Choroid plexus epithelial cell (primary cell): Measurements from ENCODE around the gene XG.

Source experiments
- DNase-seq: peaks from one replicate; pipeline ENCODE4 v3.0.0-alpha.2; 2010; ENCODE audit warnings: low read depth
- H3K4me3 ChIP-seq: 2 replicates; pipeline ENCODE4 v1.5.1; 2011; ENCODE audit warnings: low read depth, mild to moderate bottlenecking, control low read depth, low read length, moderate library complexity
- TF ChIP-seq, protein P1 (sequence below): conservative IDR thresholded peaks from 2 replicates; pipeline ENCODE4 v1.5.1; 2011; ENCODE audit warnings: low read depth, mild to moderate bottlenecking, control low read depth, inconsistent platforms, low read length, moderate library complexity

Gene XG

GRCh38 chrX:2840961-2841360, 89.1 kb downstream of the XG start:
- no peak for DNase-seq
- H3K4me3 ChIP-seq: no peak overlapping the region
- TF ChIP-seq, protein P1, sequence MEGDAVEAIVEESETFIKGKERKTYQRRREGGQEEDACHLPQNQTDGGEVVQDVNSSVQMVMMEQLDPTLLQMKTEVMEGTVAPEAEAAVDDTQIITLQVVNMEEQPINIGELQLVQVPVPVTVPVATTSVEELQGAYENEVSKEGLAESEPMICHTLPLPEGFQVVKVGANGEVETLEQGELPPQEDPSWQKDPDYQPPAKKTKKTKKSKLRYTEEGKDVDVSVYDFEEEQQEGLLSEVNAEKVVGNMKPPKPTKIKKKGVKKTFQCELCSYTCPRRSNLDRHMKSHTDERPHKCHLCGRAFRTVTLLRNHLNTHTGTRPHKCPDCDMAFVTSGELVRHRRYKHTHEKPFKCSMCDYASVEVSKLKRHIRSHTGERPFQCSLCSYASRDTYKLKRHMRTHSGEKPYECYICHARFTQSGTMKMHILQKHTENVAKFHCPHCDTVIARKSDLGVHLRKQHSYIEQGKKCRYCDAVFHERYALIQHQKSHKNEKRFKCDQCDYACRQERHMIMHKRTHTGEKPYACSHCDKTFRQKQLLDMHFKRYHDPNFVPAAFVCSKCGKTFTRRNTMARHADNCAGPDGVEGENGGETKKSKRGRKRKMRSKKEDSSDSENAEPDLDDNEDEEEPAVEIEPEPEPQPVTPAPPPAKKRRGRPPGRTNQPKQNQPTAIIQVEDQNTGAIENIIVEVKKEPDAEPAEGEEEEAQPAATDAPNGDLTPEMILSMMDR: no peak

DNA sequence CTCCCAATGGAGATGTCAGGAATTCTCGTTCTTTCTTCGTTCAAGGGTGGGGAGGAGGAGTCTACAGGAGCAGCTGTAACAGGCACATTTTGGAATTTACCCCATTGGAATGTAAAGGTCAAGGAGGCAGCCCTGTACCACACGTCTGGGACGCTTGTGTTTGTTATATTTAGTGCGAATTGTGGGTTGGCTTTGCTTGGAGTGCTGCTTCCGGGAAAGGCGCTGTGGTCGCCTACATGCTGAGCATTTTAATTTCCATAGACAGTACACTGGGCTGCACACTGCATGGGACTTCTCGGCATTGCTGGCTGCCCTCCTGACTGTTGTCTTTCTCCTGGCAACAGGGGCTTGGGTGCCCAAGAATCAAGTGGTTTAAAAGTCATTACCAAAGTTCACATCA, 89.7 kb downstream of the XG start:
- peak; percentile 85 for DNase-seq
- no peak overlapping the region for H3K4me3 ChIP-seq
- TF ChIP-seq, protein P1: no peak

- no peak overlapping the region for H3K4me3 ChIP-seq
- DNase-seq: no peak
- TF ChIP-seq, protein P1: no peak
Measured at GRCh38 chrX:2846992-2847391, 95.2 kb downstream of the XG start.

GRCh38 chrX:2848871-2849301, 97.0 kb downstream of the XG start:
- TF ChIP-seq, protein P1: no peak
- DNase-seq: peak; percentile 76
- no peak overlapping the region for H3K4me3 ChIP-seq

- TF ChIP-seq, protein P1: no peak
- DNase-seq: no peak
- H3K4me3 ChIP-seq: no peak overlapping the region
Measured at GRCh38 chrX:2854918-2855317, 103.1 kb downstream of the XG start.

- TF ChIP-seq, protein P1: no peak
- H3K4me3 ChIP-seq: no peak overlapping the region
- DNase-seq: no peak
Measured at GRCh38 chrX:2855761-2856160, 103.9 kb downstream of the XG start.

DNA sequence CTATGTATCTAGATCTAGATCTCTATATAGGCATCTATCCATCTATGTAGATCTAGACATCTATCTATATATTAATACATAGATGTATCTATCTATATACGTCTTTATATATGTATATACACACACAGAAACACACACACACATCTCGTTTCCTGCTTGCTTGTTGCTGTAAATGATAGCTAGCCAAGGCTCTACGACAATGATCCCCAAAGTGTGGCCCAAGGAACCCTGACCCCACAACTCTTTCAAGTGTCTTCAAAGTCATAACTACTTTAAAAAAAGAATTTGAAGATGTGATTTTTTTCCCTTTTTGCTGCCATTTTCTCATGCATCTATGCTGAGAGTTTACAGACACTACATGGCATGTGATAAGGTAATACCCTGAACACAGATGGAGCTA, 105.7 kb downstream of the XG start:
- TF ChIP-seq, protein P1: no peak
- no peak for DNase-seq
- no peak overlapping the region for H3K4me3 ChIP-seq
